ENCODE results near the gene SETD7. TPM values are rescaled to one million over a fixed set of nuclear protein-coding genes. Genes with fewer than 3 reads are reported as not detected.
A peak's percentile ranks its signal among the peaks of the same experiment; 100 is the strongest.
"Not testable (repeated sequence)": the region's sequence is repeated elsewhere in the genome, so short reads cannot be mapped to it uniquely, and the experiment has no call there.

Gene SETD7
- total RNA-seq, 1 experiment from 2014 or later: 60.4 TPM

DNA sequence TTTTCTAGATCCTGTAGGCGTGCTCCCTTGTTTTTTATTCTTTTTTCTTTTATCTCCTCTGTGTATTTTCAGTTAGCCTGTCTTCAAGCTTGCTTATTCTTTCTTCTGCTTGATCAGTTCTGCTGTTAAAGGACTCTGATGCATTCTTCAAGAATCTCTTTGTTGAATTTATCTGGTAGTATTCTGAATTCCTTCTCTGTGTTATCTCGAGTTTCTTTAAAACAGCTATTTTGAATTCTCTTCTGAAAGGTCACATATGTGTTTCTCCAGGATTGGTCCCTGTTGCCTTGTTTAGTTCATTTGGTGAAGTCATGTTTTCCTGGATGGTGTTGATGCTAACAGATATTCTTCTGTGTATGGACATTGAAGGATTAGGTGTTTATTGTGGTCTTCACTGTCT, 86.8 kb downstream of the SETD7 start:
- Mint-ChIP-seq H3K36me3 (ENCODE audit: insufficient read depth, unreplicated experiment) (peaks cover 14% of the 10 kb centered on the region), H3K27ac (ENCODE audit: low read depth, unreplicated experiment) (no peak overlapping the region), H3K4me1 (ENCODE audit: insufficient read depth, unreplicated experiment) (no peaks in the 10 kb centered on the region), H3K4me3 (ENCODE audit: unreplicated experiment) (no peak overlapping the region), H3K9me3 (ENCODE audit: unreplicated experiment) (no peaks in the 10 kb centered on the region), H3K27me3 (ENCODE audit: insufficient read depth, unreplicated experiment) (no peaks in the 10 kb centered on the region)
- intact Hi-C loops (cut with micrococcal nuclease): no loop called here
- TF ChIP-seq, protein P1, sequence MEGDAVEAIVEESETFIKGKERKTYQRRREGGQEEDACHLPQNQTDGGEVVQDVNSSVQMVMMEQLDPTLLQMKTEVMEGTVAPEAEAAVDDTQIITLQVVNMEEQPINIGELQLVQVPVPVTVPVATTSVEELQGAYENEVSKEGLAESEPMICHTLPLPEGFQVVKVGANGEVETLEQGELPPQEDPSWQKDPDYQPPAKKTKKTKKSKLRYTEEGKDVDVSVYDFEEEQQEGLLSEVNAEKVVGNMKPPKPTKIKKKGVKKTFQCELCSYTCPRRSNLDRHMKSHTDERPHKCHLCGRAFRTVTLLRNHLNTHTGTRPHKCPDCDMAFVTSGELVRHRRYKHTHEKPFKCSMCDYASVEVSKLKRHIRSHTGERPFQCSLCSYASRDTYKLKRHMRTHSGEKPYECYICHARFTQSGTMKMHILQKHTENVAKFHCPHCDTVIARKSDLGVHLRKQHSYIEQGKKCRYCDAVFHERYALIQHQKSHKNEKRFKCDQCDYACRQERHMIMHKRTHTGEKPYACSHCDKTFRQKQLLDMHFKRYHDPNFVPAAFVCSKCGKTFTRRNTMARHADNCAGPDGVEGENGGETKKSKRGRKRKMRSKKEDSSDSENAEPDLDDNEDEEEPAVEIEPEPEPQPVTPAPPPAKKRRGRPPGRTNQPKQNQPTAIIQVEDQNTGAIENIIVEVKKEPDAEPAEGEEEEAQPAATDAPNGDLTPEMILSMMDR (IDR thresholded peaks at IDR 0.05; ENCODE audit: unreplicated experiment): no peak
- BruUV-seq (replicated peaks): no TSS peak
- DNase-seq (ENCODE audit: unreplicated experiment): no peak
- CTCF ChIA-PET: interaction anchor here (0.7 kb wide), 1 partner anchor 9 kb away, joined by 3 read pairs; no protein-coding TSS in a partner anchor
- POLR2A ChIA-PET: interaction anchor here (1.0 kb wide), 1 partner anchor 16 kb away, joined by 3 read pairs; no protein-coding TSS in a partner anchor

DNA sequence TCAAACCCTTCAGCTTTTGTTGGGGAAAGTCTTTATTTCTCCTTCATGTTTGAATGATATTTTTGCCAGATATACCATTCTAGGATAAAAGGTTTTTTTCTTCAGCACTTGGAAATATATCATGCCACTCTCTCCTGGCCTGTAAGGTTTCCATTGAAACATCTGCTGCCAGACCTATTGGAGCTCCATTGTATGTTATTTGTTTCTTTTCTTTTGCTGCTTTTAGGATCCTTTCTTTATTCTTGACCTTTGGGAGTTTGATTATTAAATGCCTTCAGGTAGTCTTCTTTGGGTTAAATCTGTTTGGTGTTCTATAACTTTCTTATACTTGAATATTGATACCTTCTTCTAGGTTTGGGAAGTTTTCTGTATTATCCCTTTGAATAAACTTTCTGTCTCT, 87.3 kb downstream of the SETD7 start:
- not testable (repeated sequence) for H3K4me1 Mint-ChIP-seq (ENCODE audit: insufficient read depth, unreplicated experiment)
- CTCF ChIA-PET: interaction anchor here (0.7 kb wide), 1 partner anchor 9 kb away, joined by 3 read pairs; no protein-coding TSS in a partner anchor

DNA sequence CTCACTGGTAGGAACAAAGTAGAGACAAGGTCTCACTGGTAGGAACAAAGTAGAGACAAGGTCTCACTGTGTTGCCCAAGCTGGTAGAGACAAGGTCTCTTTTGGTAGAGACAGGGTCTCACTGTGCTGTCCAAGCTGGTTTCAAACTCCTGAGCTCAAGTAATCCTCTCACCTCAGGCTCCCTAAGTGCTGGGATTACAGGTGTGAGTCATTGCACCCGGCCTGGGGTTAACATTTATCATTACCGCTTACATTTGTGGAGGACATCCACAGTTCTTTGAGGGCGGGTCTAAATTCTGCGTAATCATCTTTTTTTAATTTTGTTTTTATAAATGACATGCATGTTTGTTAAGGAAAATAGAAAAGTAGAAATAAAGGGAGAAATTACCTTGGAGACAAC, 90.1 kb downstream of the SETD7 start:
- BruUV-seq (replicated peaks): no TSS peak
- DNase-seq (ENCODE audit: unreplicated experiment): peak; percentile 38
- no peaks in the 10 kb centered on the region for H3K9me3 Mint-ChIP-seq (ENCODE audit: unreplicated experiment)
- intact Hi-C loops (cut with micrococcal nuclease): no loop called here
- POLR2A ChIA-PET: no interaction called here
- peaks cover 5% of the 10 kb centered on the region for H3K4me1 Mint-ChIP-seq (ENCODE audit: insufficient read depth, unreplicated experiment)
- no peak overlapping the region for H3K27ac Mint-ChIP-seq (ENCODE audit: low read depth, unreplicated experiment)
- CTCF ChIA-PET: interaction anchor here (0.6 to 0.7 kb wide), 2 partner anchors 28 to 526 kb away, joined by 3 to 7 read pairs; no protein-coding TSS in a partner anchor
- H3K27me3 Mint-ChIP-seq (ENCODE audit: insufficient read depth, unreplicated experiment): no peaks in the 10 kb centered on the region
- H3K36me3 Mint-ChIP-seq (ENCODE audit: insufficient read depth, unreplicated experiment): no peaks in the 10 kb centered on the region
- TF ChIP-seq, protein P1 (IDR thresholded peaks at IDR 0.05; ENCODE audit: unreplicated experiment): no peak
- no peak overlapping the region for H3K4me3 Mint-ChIP-seq (ENCODE audit: unreplicated experiment)

More for the DNA sequence above, 87.3 kb downstream of the SETD7 start:
- H3K27me3 Mint-ChIP-seq (ENCODE audit: insufficient read depth, unreplicated experiment); H3K9me3 Mint-ChIP-seq (ENCODE audit: unreplicated experiment); DNase-seq (ENCODE audit: unreplicated experiment); H3K4me3 Mint-ChIP-seq (ENCODE audit: unreplicated experiment); H3K27ac Mint-ChIP-seq (ENCODE audit: low read depth, unreplicated experiment); BruUV-seq (replicated peaks); intact Hi-C loops (cut with micrococcal nuclease): not testable (repeated sequence)
- POLR2A ChIA-PET: interaction anchor here (1.0 kb wide), 1 partner anchor 16 kb away, joined by 3 read pairs; no protein-coding TSS in a partner anchor
- peaks cover 14% of the 10 kb centered on the region for H3K36me3 Mint-ChIP-seq (ENCODE audit: insufficient read depth, unreplicated experiment)

DNA sequence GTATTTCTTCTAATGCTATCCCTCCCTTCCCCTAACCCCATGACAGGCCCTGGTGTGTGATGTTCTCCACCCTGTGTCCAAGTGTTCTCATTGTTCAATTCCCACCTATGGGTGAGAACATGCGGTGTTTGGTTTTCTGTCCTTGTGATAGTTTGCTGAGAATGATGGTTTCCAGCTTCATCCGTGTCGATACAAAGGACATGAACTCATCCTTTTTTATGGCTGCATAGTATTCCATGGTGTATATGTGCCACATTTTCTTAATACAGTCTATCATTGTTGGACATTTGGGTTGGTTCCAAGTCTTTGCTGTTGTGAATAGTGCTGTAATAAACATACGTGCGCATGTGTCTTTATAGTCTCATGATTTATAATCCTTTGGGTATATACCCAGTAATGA, 91.5 kb downstream of the SETD7 start:
- intact Hi-C loops (cut with micrococcal nuclease); DNase-seq (ENCODE audit: unreplicated experiment); H3K9me3 Mint-ChIP-seq (ENCODE audit: unreplicated experiment); H3K36me3 Mint-ChIP-seq (ENCODE audit: insufficient read depth, unreplicated experiment); H3K27ac Mint-ChIP-seq (ENCODE audit: low read depth, unreplicated experiment); BruUV-seq (replicated peaks); H3K4me3 Mint-ChIP-seq (ENCODE audit: unreplicated experiment); H3K27me3 Mint-ChIP-seq (ENCODE audit: insufficient read depth, unreplicated experiment): not testable (repeated sequence)
- CTCF ChIA-PET: interaction anchor here (0.5 kb wide), 1 partner anchor 24 kb away, joined by 5 read pairs; no protein-coding TSS in a partner anchor
- POLR2A ChIA-PET: interaction anchor here (1.3 kb wide), 1 partner anchor 11 kb away, joined by 6 read pairs; the partner anchor contains the start of gene RAB33B
- peaks cover 13% of the 10 kb centered on the region for H3K4me1 Mint-ChIP-seq (ENCODE audit: insufficient read depth, unreplicated experiment)

DNA sequence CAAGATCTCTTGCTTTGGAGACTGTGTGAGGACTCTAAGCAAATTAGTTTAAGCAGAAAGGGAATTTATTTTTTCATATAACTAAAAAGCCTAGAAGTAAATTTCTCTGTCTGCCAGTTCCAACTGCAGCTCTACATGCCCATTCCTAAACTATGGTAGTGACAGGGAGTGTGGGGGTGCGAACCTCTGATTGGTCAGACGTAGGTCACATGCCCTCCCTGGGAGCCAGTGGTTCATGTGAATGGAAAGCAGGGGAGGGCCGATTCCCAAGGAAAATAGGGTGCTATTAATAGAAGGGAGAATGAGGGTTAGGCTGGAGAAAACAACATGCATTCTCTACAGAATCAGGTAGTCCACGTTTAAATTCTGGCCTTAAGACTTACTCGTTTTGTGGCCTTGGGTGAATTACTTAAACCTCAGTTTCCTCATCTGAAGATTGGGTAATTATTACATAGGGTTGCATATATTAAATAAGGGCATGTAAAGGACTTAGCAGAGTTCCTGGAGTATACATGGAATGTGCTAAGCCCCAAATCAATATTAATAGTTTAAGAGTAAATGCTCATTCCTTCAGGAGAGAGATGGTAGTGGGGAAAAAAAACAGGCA, 94.9 kb downstream of the SETD7 start:
- POLR2A ChIA-PET: no interaction called here
- H3K4me3 Mint-ChIP-seq (ENCODE audit: unreplicated experiment): no peak overlapping the region

More for the DNA sequence above, 94.9 kb downstream of the SETD7 start:
- intact Hi-C loops (cut with micrococcal nuclease): no loop called here
- no peaks in the 10 kb centered on the region for H3K27me3 Mint-ChIP-seq (ENCODE audit: insufficient read depth, unreplicated experiment)
- BruUV-seq (replicated peaks): no TSS peak
- no peak for DNase-seq (ENCODE audit: unreplicated experiment)
- H3K36me3 Mint-ChIP-seq (ENCODE audit: insufficient read depth, unreplicated experiment): no peaks in the 10 kb centered on the region
- TF ChIP-seq, protein P1 (IDR thresholded peaks at IDR 0.05; ENCODE audit: unreplicated experiment): no peak
- peaks cover 45% of the 10 kb centered on the region for H3K4me1 Mint-ChIP-seq (ENCODE audit: insufficient read depth, unreplicated experiment)
- CTCF ChIA-PET: interaction anchor here (0.6 kb wide), 1 partner anchor 165 kb away, joined by 4 read pairs; no protein-coding TSS in a partner anchor
- H3K9me3 Mint-ChIP-seq (ENCODE audit: unreplicated experiment): no peaks in the 10 kb centered on the region
- H3K27ac Mint-ChIP-seq (ENCODE audit: low read depth, unreplicated experiment): no peak overlapping the region

All from MCF 10A (cell line).